SK-N-SH (cell line): ENCODE measurements around the gene GAB2. TPM values are rescaled to one million over a fixed set of nuclear protein-coding genes. Genes with fewer than 3 reads are reported as not detected.

Source experiments
- CTCF ChIA-PET: fragments of 300-600, 350-600 bp; formaldehyde crosslinking; extraction: SDS; loops from one replicate; lab custom pipeline; 2021; lab: Yijun Ruan, JAX
- POLR2A ChIA-PET: fragments of 350-600 bp; sonication (Branson Sonifier 250); formaldehyde crosslinking; extraction: SDS; loops from one replicate; lab custom pipeline; 2020; ENCODE audit warnings: antibody characterized with exemption, inconsistent platforms; lab: Yijun Ruan, JAX
- DNase-seq: peaks from one replicate; pipeline ENCODE4 v3.0.0; 2012
- H2AFZ ChIP-seq: fragments of 200-600 bp; sonication (generic); 2 replicates; pipeline ENCODE4 v1.8.1; 2016; ENCODE audit warnings: antibody characterized with exemption, mild to moderate bottlenecking, low read depth
- H3F3A ChIP-seq: fragments of 200-600 bp; sonication (generic); replicated peaks from 2 replicates; pipeline ENCODE3; 2016; ENCODE audit warnings: antibody characterized with exemption, mild to moderate bottlenecking; ENCODE audit not compliant: insufficient read depth
- H3K27ac ChIP-seq, 2 experiments: fragments of 200-500 bp in 1 of 2; fragments of 200-600 bp in 1 of 2; sonication (Bioruptor generic) in 1 of 2; sonication (generic), shearing (Covaris generic) in 1 of 2; 2 replicates each; pipeline versions ENCODE4 v1.5.1 to v1.6.1; 2014 to 2016; ENCODE audit warnings: low read depth in 2 of 2, inconsistent platforms in 1 of 2, low read length in 1 of 2, mild to moderate bottlenecking in 1 of 2, mixed read lengths in 1 of 2
- H3K27me3 ChIP-seq: fragments of 200-600 bp; sonication (generic), shearing (Covaris generic); 2 replicates; pipeline ENCODE4 v1.6.1; 2016; ENCODE audit warnings: mixed run types; ENCODE audit not compliant: insufficient read depth
- H3K36me3 ChIP-seq, 2 experiments: fragments of 200-500 bp in 1 of 2; fragments of 200-600 bp in 1 of 2; sonication (Bioruptor generic) in 1 of 2; sonication (generic) in 1 of 2; replicated peaks in 1 of 2; 2 replicates each; pipeline versions ENCODE3 to v1.5.1; 2014 to 2016; ENCODE audit warnings: low read length in 1 of 2, mild to moderate bottlenecking in 1 of 2; ENCODE audit not compliant: insufficient read depth in 2 of 2, control insufficient read depth in 1 of 2
- H3K4me1 ChIP-seq, 2 experiments: fragments of 200-500 bp in 1 of 2; fragments of 200-600 bp in 1 of 2; sonication (Bioruptor generic) in 1 of 2; sonication (generic), shearing (Covaris generic) in 1 of 2; 2 replicates each; pipeline versions ENCODE4 v1.5.1 to v1.6.1; 2014 to 2016; ENCODE audit warnings: low read depth in 1 of 2, low read length in 1 of 2, mixed run types in 1 of 2; ENCODE audit not compliant: insufficient read depth in 2 of 2, control insufficient read depth in 1 of 2
- H3K4me2 ChIP-seq: fragments of 200-600 bp; sonication (generic), shearing (Covaris generic); 2 replicates; pipeline ENCODE4 v1.6.1; 2017; ENCODE audit warnings: mixed run types
- H3K4me3 ChIP-seq, 2 experiments: fragments of 200-500 bp in 1 of 2; fragments of 200-600 bp in 1 of 2; sonication (Bioruptor generic) in 1 of 2; sonication (generic), shearing (Covaris generic) in 1 of 2; 2 replicates each; pipeline versions ENCODE4 v1.5.1 to v1.8.1; 2014 to 2016; ENCODE audit warnings: low read depth in 2 of 2, inconsistent platforms in 1 of 2, low read length in 1 of 2, mild to moderate bottlenecking in 1 of 2, mixed read lengths in 1 of 2, moderate library complexity in 1 of 2
- H3K79me2 ChIP-seq: fragments of 200-600 bp; sonication (generic); 2 replicates; pipeline ENCODE4 v1.8.1; 2017; ENCODE audit warnings: mild to moderate bottlenecking; ENCODE audit not compliant: insufficient read depth
- H3K9ac ChIP-seq: fragments of 200-600 bp; sonication (generic); 2 replicates; pipeline ENCODE4 v1.6.1; 2017; ENCODE audit warnings: mixed run types
- H3K9me2 ChIP-seq: fragments of 200-600 bp; sonication (generic); 2 replicates; pipeline ENCODE4 v1.6.1; 2017; ENCODE audit warnings: mixed run types
- H3K9me3 ChIP-seq: fragments of 200-600 bp; sonication (generic); 2 replicates; pipeline ENCODE4 v1.6.1; 2017; ENCODE audit warnings: mixed run types, mild to moderate bottlenecking, moderate library complexity
- H4K20me1 ChIP-seq: fragments of 200-600 bp; sonication (generic); 2 replicates; pipeline ENCODE4 v1.6.1; 2017; ENCODE audit warnings: mild to moderate bottlenecking, mixed run types; ENCODE audit not compliant: insufficient read depth
- EP300 ChIP-seq, 2 experiments: IDR thresholded peaks; 2 replicates each; pipeline versions ENCODE4 v1.4.0 to v1.6.1; 2012; ENCODE audit warnings: borderline replicate concordance in 1 of 2, low read depth in 1 of 2, low read length in 1 of 2
- MAX ChIP-seq: IDR thresholded peaks from 2 replicates; pipeline ENCODE4 v1.4.0; 2012; ENCODE audit warnings: low read depth
- MEF2A ChIP-seq: IDR thresholded peaks from 2 replicates; pipeline ENCODE4 v1.4.0; 2012; ENCODE audit warnings: low read depth, borderline replicate concordance
- RCOR1 ChIP-seq: fragments of 150-350 bp; IDR thresholded peaks from 2 replicates; pipeline ENCODE4 v1.6.1; 2017; ENCODE audit warnings: antibody characterized with exemption, low read length
- RXRA ChIP-seq: IDR thresholded peaks from 2 replicates; pipeline ENCODE4 v1.4.0; 2012; ENCODE audit warnings: low read depth, mild to moderate bottlenecking, borderline replicate concordance
- WGBS: methylation state at CpG from one replicate; pipeline ENCODE4 v1.1.6; 2017; ENCODE audit warnings: low lambda C conversion rate; 5-methylcytosine and 5-hydroxymethylcytosine counted together
- polyA plus RNA-seq, 3 experiments: library from polyadenylated mRNA; depleted of rRNA; stranded (reverse); fragments of >200 nt; gene quantifications; 2 replicates each; pipeline ENCODE4 v1.2.3, GENCODE V29; 2012
- TF ChIP-seq, protein P1 (sequence below): IDR thresholded peaks from 2 replicates; pipeline ENCODE4 v1.4.0; 2012; ENCODE audit warnings: low read depth, borderline replicate concordance
- TF ChIP-seq, protein P2 (sequence below): fragments of 150-350 bp; IDR thresholded peaks from 2 replicates; pipeline ENCODE4 v1.6.1; 2016; ENCODE audit warnings: mild to moderate bottlenecking, low read depth, low read length
- TF ChIP-seq, protein P3 (sequence below): IDR thresholded peaks from 2 replicates; pipeline ENCODE4 v1.4.0; 2012; ENCODE audit warnings: low read depth, borderline replicate concordance
- TF ChIP-seq, protein P4 (sequence below): fragments of 200-600 bp; sonication (generic); IDR thresholded peaks from 2 replicates; pipeline ENCODE4 v1.6.1; 2017; ENCODE audit warnings: antibody characterized with exemption, mild to moderate bottlenecking, moderate library complexity

The GAB2 gene
- polyA plus RNA-seq, 1 of the 3 experiments (the other 2 are of a cell fraction), result 5.6 TPM

- H2AFZ ChIP-seq, result no peak overlapping the region
- peaks cover 16 to 76% of the 10 kb centered on the region in 2 experiments for H3K36me3 ChIP-seq
- no peak overlapping the region for H3K4me3 ChIP-seq
- TF ChIP-seq, protein P1, sequence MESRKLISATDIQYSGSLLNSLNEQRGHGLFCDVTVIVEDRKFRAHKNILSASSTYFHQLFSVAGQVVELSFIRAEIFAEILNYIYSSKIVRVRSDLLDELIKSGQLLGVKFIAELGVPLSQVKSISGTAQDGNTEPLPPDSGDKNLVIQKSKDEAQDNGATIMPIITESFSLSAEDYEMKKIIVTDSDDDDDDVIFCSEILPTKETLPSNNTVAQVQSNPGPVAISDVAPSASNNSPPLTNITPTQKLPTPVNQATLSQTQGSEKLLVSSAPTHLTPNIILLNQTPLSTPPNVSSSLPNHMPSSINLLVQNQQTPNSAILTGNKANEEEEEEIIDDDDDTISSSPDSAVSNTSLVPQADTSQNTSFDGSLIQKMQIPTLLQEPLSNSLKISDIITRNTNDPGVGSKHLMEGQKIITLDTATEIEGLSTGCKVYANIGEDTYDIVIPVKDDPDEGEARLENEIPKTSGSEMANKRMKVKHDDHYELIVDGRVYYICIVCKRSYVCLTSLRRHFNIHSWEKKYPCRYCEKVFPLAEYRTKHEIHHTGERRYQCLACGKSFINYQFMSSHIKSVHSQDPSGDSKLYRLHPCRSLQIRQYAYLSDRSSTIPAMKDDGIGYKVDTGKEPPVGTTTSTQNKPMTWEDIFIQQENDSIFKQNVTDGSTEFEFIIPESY, result no peak
- TF ChIP-seq, protein P2, sequence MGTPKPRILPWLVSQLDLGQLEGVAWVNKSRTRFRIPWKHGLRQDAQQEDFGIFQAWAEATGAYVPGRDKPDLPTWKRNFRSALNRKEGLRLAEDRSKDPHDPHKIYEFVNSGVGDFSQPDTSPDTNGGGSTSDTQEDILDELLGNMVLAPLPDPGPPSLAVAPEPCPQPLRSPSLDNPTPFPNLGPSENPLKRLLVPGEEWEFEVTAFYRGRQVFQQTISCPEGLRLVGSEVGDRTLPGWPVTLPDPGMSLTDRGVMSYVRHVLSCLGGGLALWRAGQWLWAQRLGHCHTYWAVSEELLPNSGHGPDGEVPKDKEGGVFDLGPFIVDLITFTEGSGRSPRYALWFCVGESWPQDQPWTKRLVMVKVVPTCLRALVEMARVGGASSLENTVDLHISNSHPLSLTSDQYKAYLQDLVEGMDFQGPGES, result no peak
- TF ChIP-seq EP300 (IDR thresholded peaks at IDR 0.05; ENCODE audit: borderline replicate concordance in 1 of 2, low read depth in 1 of 2, low read length in 1 of 2), result no peak
- TF ChIP-seq MEF2A, result no peak
- TF ChIP-seq, protein P3, sequence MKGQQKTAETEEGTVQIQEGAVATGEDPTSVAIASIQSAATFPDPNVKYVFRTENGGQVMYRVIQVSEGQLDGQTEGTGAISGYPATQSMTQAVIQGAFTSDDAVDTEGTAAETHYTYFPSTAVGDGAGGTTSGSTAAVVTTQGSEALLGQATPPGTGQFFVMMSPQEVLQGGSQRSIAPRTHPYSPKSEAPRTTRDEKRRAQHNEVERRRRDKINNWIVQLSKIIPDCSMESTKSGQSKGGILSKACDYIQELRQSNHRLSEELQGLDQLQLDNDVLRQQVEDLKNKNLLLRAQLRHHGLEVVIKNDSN, result no peak
- no peak for TF ChIP-seq RCOR1
- TF ChIP-seq MAX, result no peak
- no peak for TF ChIP-seq RXRA
- TF ChIP-seq, protein P4, sequence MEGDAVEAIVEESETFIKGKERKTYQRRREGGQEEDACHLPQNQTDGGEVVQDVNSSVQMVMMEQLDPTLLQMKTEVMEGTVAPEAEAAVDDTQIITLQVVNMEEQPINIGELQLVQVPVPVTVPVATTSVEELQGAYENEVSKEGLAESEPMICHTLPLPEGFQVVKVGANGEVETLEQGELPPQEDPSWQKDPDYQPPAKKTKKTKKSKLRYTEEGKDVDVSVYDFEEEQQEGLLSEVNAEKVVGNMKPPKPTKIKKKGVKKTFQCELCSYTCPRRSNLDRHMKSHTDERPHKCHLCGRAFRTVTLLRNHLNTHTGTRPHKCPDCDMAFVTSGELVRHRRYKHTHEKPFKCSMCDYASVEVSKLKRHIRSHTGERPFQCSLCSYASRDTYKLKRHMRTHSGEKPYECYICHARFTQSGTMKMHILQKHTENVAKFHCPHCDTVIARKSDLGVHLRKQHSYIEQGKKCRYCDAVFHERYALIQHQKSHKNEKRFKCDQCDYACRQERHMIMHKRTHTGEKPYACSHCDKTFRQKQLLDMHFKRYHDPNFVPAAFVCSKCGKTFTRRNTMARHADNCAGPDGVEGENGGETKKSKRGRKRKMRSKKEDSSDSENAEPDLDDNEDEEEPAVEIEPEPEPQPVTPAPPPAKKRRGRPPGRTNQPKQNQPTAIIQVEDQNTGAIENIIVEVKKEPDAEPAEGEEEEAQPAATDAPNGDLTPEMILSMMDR, result no peak
- TF ChIP-seq, all 33 proteins: peak for 0
- Histone ChIP-seq H3K27ac (no peak overlapping the region; a peak in 1 of 4 replicates), H4K20me1 (no peaks in the 10 kb centered on the region), H3K9me3 (no peaks in the 10 kb centered on the region), H3K4me2 (no peak overlapping the region), H3K27me3 (no peaks in the 10 kb centered on the region), H3K4me1 (peaks cover 0 to 7% of the 10 kb centered on the region in 2 experiments; a peak in 1 of 4 replicates), H3K79me2 (no peaks in the 10 kb centered on the region), H3K9me2 (no peaks in the 10 kb centered on the region), H3K9ac (no peak overlapping the region), H3F3A (no peaks in the 10 kb centered on the region)
- POLR2A ChIA-PET, result no interaction called here
- no peak for DNase-seq
- CTCF ChIA-PET, result interaction anchor here (1.0 to 4.0 kb wide), 3 partner anchors 8 to 343 kb away, joined by 3 to 13 read pairs (median 12); no protein-coding TSS in a partner anchor
- 93% methylated on average over 13 of the region's 14 CpGs for WGBS
These were observed 197.1 kb downstream of the GAB2 start for GRCh38 chr11:78220218-78221157.
